IMR-90 (cell line): ENCODE results near the gene CCL20. TPM values are rescaled to one million over a fixed set of nuclear protein-coding genes. Genes with fewer than 3 reads are reported as not detected.

Source experiments
- ATAC-seq: fragments of 200-7000 bp; cut with Tn5 transposase; 2 replicates; pipeline ENCODE4 v1.9.1; 2020; ENCODE audit warnings: low read depth, mild to moderate bottlenecking, moderate library complexity
- BruUV-seq: library from RNA; stranded (reverse); fragments of 400-500 nt; replicated peaks from 2 replicates; lab custom pipeline; 2021; lab: Mats Ljungman, UMichigan
- CTCF ChIA-PET: fragments of 300-600 bp; formaldehyde crosslinking; extraction: SDS; loops from one replicate; lab custom pipeline; 2021; ENCODE audit warnings: antibody characterized with exemption; lab: Yijun Ruan, JAX
- POLR2A ChIA-PET: fragments of 300-600 bp; sonication (Branson Sonifier 250); formaldehyde crosslinking; loops from one replicate; lab custom pipeline; 2022; ENCODE audit warnings: antibody characterized with exemption; ENCODE audit not compliant: unreplicated experiment; lab: Charles Lee
- DNase-seq: peaks from one replicate; pipeline ENCODE4 v3.0.0; 2013
- H2AFZ ChIP-seq: replicated peaks from 2 replicates; pipeline ENCODE3; 2013; ENCODE audit warnings: low read length, mild to moderate bottlenecking; ENCODE audit not compliant: poor library complexity
- H2AK5ac ChIP-seq: 2 replicates; pipeline ENCODE4 v1.6.1; 2013; ENCODE audit warnings: low read depth, low read length, inconsistent platforms
- H2AK9ac ChIP-seq: replicated peaks from 2 replicates; pipeline ENCODE3; 2013; ENCODE audit warnings: mild to moderate bottlenecking, low read depth, low read length, moderate library complexity; ENCODE audit not compliant: poor library complexity
- H2BK120ac ChIP-seq: 2 replicates; pipeline ENCODE4 v1.6.1; 2013; ENCODE audit warnings: low read depth, low read length, inconsistent platforms
- H2BK15ac ChIP-seq: 3 replicates; pipeline ENCODE4 v1.6.1; 2013; ENCODE audit warnings: low read depth, low read length, inconsistent platforms
- H2BK20ac ChIP-seq: 2 replicates; pipeline ENCODE4 v1.6.1; 2013; ENCODE audit warnings: low read depth, mild to moderate bottlenecking, inconsistent platforms, low read length, moderate library complexity
- H2BK5ac ChIP-seq: 2 replicates; pipeline ENCODE4 v1.6.1; 2013; ENCODE audit warnings: mild to moderate bottlenecking, low read depth, low read length, inconsistent platforms; ENCODE audit not compliant: poor library complexity, severe bottlenecking
- H3K14ac ChIP-seq: replicated peaks from 2 replicates; pipeline ENCODE4 v1.6.1; 2013; ENCODE audit warnings: low read depth, low read length, inconsistent platforms
- H3K18ac ChIP-seq: 2 replicates; pipeline ENCODE4 v1.6.1; 2013; ENCODE audit warnings: low read depth, low read length, control low read depth
- H3K23ac ChIP-seq: 2 replicates; pipeline ENCODE4 v1.6.1; 2013; ENCODE audit warnings: low read depth, low read length, inconsistent platforms
- H3K27ac ChIP-seq: 2 replicates; pipeline ENCODE4 v1.5.1; 2013; ENCODE audit warnings: mild to moderate bottlenecking, control low read depth, low read length; ENCODE audit not compliant: insufficient read depth
- H3K27me3 ChIP-seq: 2 replicates; pipeline ENCODE4 v1.6.1; 2013; ENCODE audit warnings: low read length; ENCODE audit not compliant: control insufficient read depth, insufficient read depth
- H3K36me3 ChIP-seq: 2 replicates; pipeline ENCODE4 v1.6.1; 2013; ENCODE audit warnings: low read length, mixed read lengths; ENCODE audit not compliant: control insufficient read depth, insufficient read depth
- H3K4ac ChIP-seq: 2 replicates; pipeline ENCODE4 v1.6.1; 2013; ENCODE audit warnings: low read depth, low read length, inconsistent platforms
- H3K4me1 ChIP-seq: 2 replicates; pipeline ENCODE4 v1.6.1; 2013; ENCODE audit warnings: low read length, mixed read lengths; ENCODE audit not compliant: control insufficient read depth, insufficient read depth
- H3K4me2 ChIP-seq: 2 replicates; pipeline ENCODE4 v1.6.1; 2013; ENCODE audit warnings: low read depth, mild to moderate bottlenecking, control low read depth, low read length, moderate library complexity
- H3K4me3 ChIP-seq: 2 replicates; pipeline ENCODE4 v1.5.1; 2013; ENCODE audit warnings: low read depth, mild to moderate bottlenecking, control low read depth, low read length, moderate library complexity; ENCODE audit not compliant: insufficient read depth
- H3K56ac ChIP-seq: 2 replicates; pipeline ENCODE4 v1.6.1; 2013; ENCODE audit warnings: low read length, inconsistent platforms; ENCODE audit not compliant: insufficient read depth; ENCODE audit errors: extremely low read depth
- H3K79me1 ChIP-seq, 2 experiments: 2 replicates each; pipeline ENCODE4 v1.6.1; 2013; ENCODE audit warnings: low read length in 2 of 2, inconsistent platforms in 1 of 2, low read depth in 1 of 2
- H3K9ac ChIP-seq: 2 replicates; pipeline ENCODE4 v1.6.1; 2013; ENCODE audit warnings: low read depth, low read length, control low read depth
- H3K9me1 ChIP-seq: 2 replicates; pipeline ENCODE4 v1.6.1; 2013; ENCODE audit warnings: low read length, inconsistent platforms; ENCODE audit not compliant: insufficient read depth
- H3K9me3 ChIP-seq: 2 replicates; pipeline ENCODE4 v1.6.1; 2013; ENCODE audit warnings: low read length; ENCODE audit not compliant: control insufficient read depth, insufficient read depth
- H4K20me1 ChIP-seq: 2 replicates; pipeline ENCODE4 v1.6.1; 2013; ENCODE audit warnings: low read length, inconsistent platforms; ENCODE audit not compliant: insufficient read depth
- H4K5ac ChIP-seq: 2 replicates; pipeline ENCODE4 v1.6.1; 2013; ENCODE audit warnings: mild to moderate bottlenecking, low read depth, low read length, control low read depth
- H4K8ac ChIP-seq, 2 experiments: 2 replicates each; pipeline ENCODE4 v1.6.1; 2013; ENCODE audit warnings: low read depth in 2 of 2, low read length in 2 of 2, control low read depth in 1 of 2, inconsistent platforms in 1 of 2
- H4K91ac ChIP-seq: 2 replicates; pipeline ENCODE4 v1.6.1; 2013; ENCODE audit warnings: low read depth, low read length, inconsistent platforms; ENCODE audit not compliant: insufficient read depth
- POLR2A ChIP-seq: IDR thresholded peaks from 2 replicates; pipeline ENCODE4 v1.6.1; 2012; ENCODE audit warnings: mild to moderate bottlenecking, low read depth, low read length
- RCOR1 ChIP-seq: IDR thresholded peaks from 2 replicates; pipeline ENCODE4 v1.6.1; 2012; ENCODE audit warnings: mild to moderate bottlenecking, low read length, improper control_type of control experiment; ENCODE audit not compliant: insufficient replicate concordance
- RFX5 ChIP-seq: IDR thresholded peaks from 2 replicates; pipeline ENCODE4 v1.8.0; 2012; ENCODE audit warnings: low read depth, mild to moderate bottlenecking, low read length, moderate library complexity
- WGBS, 2 experiments: methylation state at CpG; one replicate each; pipeline versions ENCODE4 v1.1.5 to v1.1.7; 2013; ENCODE audit warnings: missing lambda C conversion rate in 2 of 2; ENCODE audit not compliant: insufficient read length in 1 of 2; ENCODE audit errors: extremely low coverage in 2 of 2; 5-methylcytosine and 5-hydroxymethylcytosine counted together
- dilution Hi-C: fragments of 300-500 bp; cut with HindIII; formaldehyde crosslinking; loops from one replicate; pipeline ENCODE4 v1.14.3; 2018; ENCODE audit warnings: low sequenced_read_pairs; ENCODE audit not compliant: unreplicated experiment
- in situ Hi-C: fragments of 300-500 bp; cut with MboI; formaldehyde crosslinking; loops from 3 replicates; pipeline ENCODE4 v1.14.3; 2019; ENCODE audit warnings: low sequenced_read_pairs, inconsistent platforms, mixed read lengths
- intact Hi-C: fragments of 100-400 bp; cut with micrococcal nuclease; formaldehyde crosslinking; loops from 2 replicates; pipeline ENCODE4 v1.10.0; 2022
- polyA plus RNA-seq, 3 experiments: library from polyadenylated mRNA; depleted of rRNA; stranded (reverse); fragments of >200 nt; gene quantifications; 2 replicates each; pipeline ENCODE4 v1.2.3, GENCODE V29; 2012; ENCODE audit warnings: low replicate concordance in 1 of 3
- total RNA-seq: library from RNA; depleted of rRNA; stranded (reverse); fragments of >200 nt; gene quantifications from 2 replicates; pipeline ENCODE4 v1.2.3, GENCODE V29; 2012
- TF ChIP-seq, protein P1 (sequence below): conservative IDR thresholded peaks from 2 replicates; pipeline ENCODE4 v1.5.1; 2012; ENCODE audit warnings: mild to moderate bottlenecking, low read depth, low read length, improper control_type of control experiment

The CCL20 gene
- total and polyA plus RNA-seq, 2 of the 4 experiments (the other 2 are of a cell fraction): not detected

- H2BK15ac ChIP-seq: peak overlapping the region; percentile 54; the same call in 1 of the 3 replicates
- no peak overlapping the region; the same call in 1 of the 2 replicates for H4K91ac ChIP-seq
- no peak overlapping the region for H2BK120ac ChIP-seq
- no peak overlapping the region for H2BK5ac ChIP-seq
- no peaks in the 10 kb centered on the region for H3K9me3 ChIP-seq
- peak overlapping the region in 1 of 2 experiments; percentile 12; a peak in 1 of 4 replicates for H4K8ac ChIP-seq
- CTCF ChIA-PET: interaction anchor here (2.2 kb wide), 1 partner anchor 95 kb away, joined by 7 read pairs; no protein-coding TSS in a partner anchor
- H3K27ac ChIP-seq: no peak overlapping the region
- no peak overlapping the region for H3K4ac ChIP-seq
- H2AK5ac ChIP-seq: no peak overlapping the region
- H2AFZ ChIP-seq: no peak overlapping the region
- peaks cover 13% of the 10 kb centered on the region; the same call in 1 of the 2 replicates for H3K9me1 ChIP-seq
- H3K14ac ChIP-seq: no peak overlapping the region
- ATAC-seq: no peak
- no peak for DNase-seq
- no peak overlapping the region for H3K23ac ChIP-seq
- no peaks in the 10 kb centered on the region for H3K79me1 ChIP-seq
- TF ChIP-seq, protein P1, sequence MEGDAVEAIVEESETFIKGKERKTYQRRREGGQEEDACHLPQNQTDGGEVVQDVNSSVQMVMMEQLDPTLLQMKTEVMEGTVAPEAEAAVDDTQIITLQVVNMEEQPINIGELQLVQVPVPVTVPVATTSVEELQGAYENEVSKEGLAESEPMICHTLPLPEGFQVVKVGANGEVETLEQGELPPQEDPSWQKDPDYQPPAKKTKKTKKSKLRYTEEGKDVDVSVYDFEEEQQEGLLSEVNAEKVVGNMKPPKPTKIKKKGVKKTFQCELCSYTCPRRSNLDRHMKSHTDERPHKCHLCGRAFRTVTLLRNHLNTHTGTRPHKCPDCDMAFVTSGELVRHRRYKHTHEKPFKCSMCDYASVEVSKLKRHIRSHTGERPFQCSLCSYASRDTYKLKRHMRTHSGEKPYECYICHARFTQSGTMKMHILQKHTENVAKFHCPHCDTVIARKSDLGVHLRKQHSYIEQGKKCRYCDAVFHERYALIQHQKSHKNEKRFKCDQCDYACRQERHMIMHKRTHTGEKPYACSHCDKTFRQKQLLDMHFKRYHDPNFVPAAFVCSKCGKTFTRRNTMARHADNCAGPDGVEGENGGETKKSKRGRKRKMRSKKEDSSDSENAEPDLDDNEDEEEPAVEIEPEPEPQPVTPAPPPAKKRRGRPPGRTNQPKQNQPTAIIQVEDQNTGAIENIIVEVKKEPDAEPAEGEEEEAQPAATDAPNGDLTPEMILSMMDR: no peak
- TF ChIP-seq RFX5: no peak
- TF ChIP-seq POLR2A: no peak
- TF ChIP-seq RCOR1: no peak
- no peaks in the 10 kb centered on the region for H4K20me1 ChIP-seq
- dilution Hi-C loops (no loop called here), intact Hi-C loops (loop anchor here (5.0 kb wide), 2 partner anchors 44 to 204 kb away; no protein-coding TSS in a partner anchor), in situ Hi-C loops (no loop called here)
- no peaks in the 10 kb centered on the region for H3K36me3 ChIP-seq
- H3K4me1 ChIP-seq: peaks cover 10% of the 10 kb centered on the region
- no peak overlapping the region for H3K56ac ChIP-seq
- no peak overlapping the region for H2AK9ac ChIP-seq
- H3K4me2 ChIP-seq: no peak overlapping the region
- no peak overlapping the region for H2BK20ac ChIP-seq
- H4K5ac ChIP-seq: no peak overlapping the region
- no TSS peak for BruUV-seq
- H3K9ac ChIP-seq: no peak overlapping the region
- 17% methylated on average over 1 of the region's 2 CpGs; no CpG with 5 or more reads in 1 of the 2 experiments for WGBS, 2 experiments
- POLR2A ChIA-PET: no interaction called here
- H3K27me3 ChIP-seq: no peaks in the 10 kb centered on the region
- peak overlapping the region; percentile 36; the same call in 1 of the 2 replicates for H3K18ac ChIP-seq
- H3K4me3 ChIP-seq: no peak overlapping the region
Measured at GRCh38 chr2:227861011-227861410, 47.4 kb downstream of the CCL20 start.
